HG03520 (cell line): Measurements from ENCODE around the gene SH3BP4.

Experiments
- ATAC-seq: cut with Tn5 transposase; IDR thresholded peaks from one replicate; pipeline ENCODE4 v1.9.1; 2021; ENCODE audit warnings: mild to moderate bottlenecking, moderate library complexity; ENCODE audit not compliant: unreplicated experiment

The SH3BP4 gene

GRCh38 chr2:235037604-235038166 is 85.9 kb downstream of the SH3BP4 start:
- ATAC-seq: no peak

GRCh38 chr2:235041221-235041917 is 89.6 kb downstream of the SH3BP4 start:
- ATAC-seq: no peak

- no peak for ATAC-seq
These were observed 90.2 kb downstream of the SH3BP4 start for GRCh38 chr2:235041918-235042575.

GRCh38 chr2:235042576-235043515 is 91.0 kb downstream of the SH3BP4 start:
- no peak for ATAC-seq

- ATAC-seq: no peak
These were observed 92.1 kb downstream of the SH3BP4 start for GRCh38 chr2:235043762-235044500.

GRCh38 chr2:235044501-235045271 is 92.9 kb downstream of the SH3BP4 start:
- peak; percentile 28 for ATAC-seq

- ATAC-seq: peak; percentile 82
These were observed 93.6 kb downstream of the SH3BP4 start for GRCh38 chr2:235045336-235045972.

GRCh38 chr2:235045973-235046343 is 94.1 kb downstream of the SH3BP4 start:
- ATAC-seq: no peak

GRCh38 chr2:235046589-235046988 is 94.8 kb downstream of the SH3BP4 start:
- no peak for ATAC-seq

GRCh38 chr2:235047171-235048160 is 95.6 kb downstream of the SH3BP4 start:
- ATAC-seq: no peak

- no peak for ATAC-seq
These were observed 96.7 kb downstream of the SH3BP4 start for GRCh38 chr2:235048549-235048948.

GRCh38 chr2:235049069-235049468 is 97.3 kb downstream of the SH3BP4 start:
- no peak for ATAC-seq

GRCh38 chr2:235049719-235050118 is 97.9 kb downstream of the SH3BP4 start:
- ATAC-seq: no peak

- ATAC-seq: no peak
These were observed 99.1 kb downstream of the SH3BP4 start for GRCh38 chr2:235050980-235051351.

GRCh38 chr2:235051436-235052260 is 99.8 kb downstream of the SH3BP4 start:
- no peak for ATAC-seq

- ATAC-seq: no peak
These were observed 100.9 kb downstream of the SH3BP4 start for GRCh38 chr2:235052514-235053354.
